Measurements from ENCODE around the gene SLC8A1.

SLC8A1 gene

DNA sequence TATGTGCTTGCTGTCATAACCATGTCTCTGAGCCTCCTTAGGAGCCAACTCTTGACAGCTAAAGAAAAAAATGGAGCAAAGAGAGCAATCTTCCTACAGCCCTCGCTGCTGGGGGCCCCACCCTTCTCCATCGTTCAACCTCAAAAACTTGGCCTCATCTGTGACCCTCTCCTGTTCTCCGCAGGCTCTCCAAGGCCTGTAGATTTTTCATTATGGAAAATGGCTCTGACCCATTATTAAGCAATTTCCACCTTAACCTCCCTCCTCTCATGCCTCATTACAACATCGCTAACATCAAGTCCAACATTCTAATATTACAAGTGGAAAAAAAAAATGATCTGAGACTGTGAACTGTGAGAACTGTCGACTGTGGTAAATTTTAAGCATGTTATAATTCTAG, 98.7 kb downstream of the SLC8A1 start:
- DNase-seq (ENCODE audit: low read depth) = peak; percentile 54

DNA sequence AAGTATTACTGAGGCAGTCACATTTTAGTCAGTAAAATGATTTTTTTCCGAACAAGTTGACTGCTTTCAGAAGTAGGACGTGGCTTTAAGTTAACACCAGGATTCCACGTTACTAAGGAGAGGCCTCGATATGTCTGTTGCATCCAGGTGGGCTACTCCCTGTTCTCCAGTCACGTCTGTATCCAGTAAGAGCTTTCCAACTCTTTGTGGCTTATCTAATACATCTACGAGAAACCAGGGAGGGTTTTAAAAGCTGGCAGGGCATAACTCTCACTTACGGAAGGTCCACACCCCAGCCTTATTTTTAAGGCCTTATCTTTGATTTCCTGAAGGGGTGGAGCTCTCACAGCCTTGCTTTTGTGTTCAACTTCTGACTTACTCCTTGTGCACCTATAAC, 99.2 kb downstream of the SLC8A1 start:
- DNase-seq (ENCODE audit: low read depth) = no peak

DNA sequence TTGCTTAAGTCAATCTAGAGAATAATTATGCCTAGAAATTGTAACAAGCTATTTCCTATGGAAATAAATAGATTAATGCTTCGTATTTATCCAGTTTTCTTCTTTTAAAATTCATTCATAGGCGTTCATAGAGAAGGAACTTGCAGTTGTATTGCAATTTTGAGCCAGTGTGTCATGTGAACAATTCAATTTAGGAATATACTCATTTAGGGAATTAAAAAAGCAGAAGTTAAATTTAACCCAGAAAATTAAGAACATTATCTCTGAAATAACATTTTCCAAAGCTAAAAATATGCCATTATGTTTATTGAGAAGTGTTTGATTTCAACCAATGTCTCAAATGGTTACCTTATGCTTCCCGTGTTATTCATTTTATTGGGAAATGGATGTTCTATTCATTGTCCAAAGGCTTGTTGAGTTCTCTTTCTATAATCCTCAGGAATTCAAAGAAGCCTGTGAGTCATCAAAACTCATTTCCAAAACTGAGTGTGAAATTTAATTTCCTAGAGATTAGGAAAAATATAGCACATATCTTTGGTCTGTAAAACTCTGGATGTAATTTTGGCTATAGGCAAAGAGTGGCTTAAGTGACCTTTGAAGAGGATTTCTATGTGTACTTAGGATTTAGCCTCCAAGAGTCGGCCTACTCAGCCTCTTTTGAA, 99.7 kb downstream of the SLC8A1 start:
- DNase-seq (ENCODE audit: low read depth) = peak; percentile 42

DNA sequence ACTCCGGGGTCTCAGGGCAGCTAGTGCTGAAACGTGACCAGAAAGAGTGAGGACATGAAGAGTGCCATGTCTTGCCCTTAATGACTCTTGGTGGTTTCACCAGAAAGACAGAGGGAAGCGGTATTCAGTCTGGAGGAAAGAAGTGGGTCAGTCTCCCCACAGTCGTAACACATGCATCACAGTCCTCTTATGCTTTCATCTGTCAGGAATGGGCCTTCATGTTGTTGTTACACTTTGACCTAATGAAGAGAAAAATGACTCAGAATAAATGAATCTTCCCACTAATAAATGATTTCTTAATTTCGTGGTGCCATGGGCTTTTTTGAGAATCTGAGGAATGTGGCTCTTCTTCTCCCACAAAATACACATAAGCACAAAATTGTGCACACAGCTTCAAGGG, 103.2 kb downstream of the SLC8A1 start:
- peak; percentile 93 for DNase-seq (ENCODE audit: low read depth)

DNA sequence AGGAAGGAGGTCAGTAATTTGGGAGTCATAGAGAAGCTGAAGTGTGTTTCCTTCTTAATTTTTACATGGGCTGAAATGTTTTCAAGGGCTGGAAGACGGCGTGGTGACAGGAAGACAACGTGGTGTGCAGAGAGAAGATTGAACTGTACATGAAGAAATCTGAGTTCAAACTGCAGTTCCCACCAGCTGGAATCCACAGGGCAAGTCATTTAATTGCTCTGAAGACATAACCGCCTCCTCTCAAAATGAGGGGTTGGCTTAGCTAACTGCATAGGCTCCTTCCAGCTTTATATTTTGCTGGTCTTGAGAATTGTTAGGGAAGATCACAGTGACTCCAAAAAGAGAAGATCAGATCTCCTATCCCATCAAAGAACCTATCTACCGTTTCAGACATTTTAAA, 103.9 kb downstream of the SLC8A1 start:
- DNase-seq (ENCODE audit: low read depth) = no peak

DNA sequence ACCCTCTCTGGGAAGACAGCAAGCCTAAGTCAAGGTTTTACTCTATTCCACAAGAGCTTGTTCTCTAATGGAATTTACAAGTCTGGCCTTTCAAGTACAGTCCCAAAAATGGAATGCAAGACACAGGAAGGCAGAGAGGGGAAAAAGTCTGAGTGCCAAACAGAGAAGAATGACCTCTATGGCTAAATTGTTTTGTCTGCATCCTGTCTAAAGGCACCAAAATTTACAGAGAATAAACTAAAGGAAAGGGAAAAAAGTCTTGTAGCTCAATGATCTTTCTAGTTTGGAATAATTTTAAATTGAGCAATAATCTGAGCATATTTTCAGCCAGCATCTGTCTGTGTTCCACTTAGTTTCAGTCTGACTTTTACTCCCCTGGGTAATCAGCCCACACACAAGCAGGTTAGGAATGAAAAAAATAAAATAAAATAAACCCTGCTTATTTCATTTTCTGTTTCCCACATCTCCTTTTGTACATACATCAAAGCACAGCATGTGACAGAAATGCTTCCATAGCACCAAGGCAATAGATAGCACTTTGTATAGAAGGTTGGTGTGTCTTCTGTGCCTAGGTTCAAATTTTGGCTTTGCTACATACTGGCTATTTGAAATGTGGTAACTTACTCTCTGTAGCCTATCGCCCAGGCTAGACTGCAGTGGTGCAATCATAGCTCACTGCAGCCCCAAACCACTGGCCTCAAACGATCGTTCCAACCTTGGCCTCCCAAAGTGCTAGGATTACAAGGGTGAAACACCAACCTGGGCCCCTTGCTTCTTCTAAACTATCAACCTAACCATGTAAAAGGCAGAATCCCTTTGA, 105.1 kb downstream of the SLC8A1 start:
- DNase-seq (ENCODE audit: low read depth) = no peak

DNA sequence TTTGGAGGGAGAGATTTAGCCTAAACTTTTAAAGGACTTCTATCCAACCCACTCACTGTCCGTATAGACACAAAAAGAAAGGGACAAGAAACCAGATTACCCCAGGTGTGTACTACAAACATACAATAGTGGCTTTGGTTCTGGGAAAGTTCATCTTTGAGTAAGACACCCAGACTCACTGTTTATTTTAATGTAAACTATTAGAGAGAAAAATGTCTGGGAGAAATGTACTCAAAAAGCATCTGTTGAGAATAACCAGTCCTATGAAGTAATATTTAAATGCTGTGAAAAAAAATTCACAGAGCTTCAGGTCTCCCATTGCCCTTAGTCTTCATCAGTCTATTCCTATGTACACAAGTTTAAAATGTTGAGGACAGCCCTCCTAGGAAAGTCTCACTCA, 107.5 kb downstream of the SLC8A1 start:
- DNase-seq (ENCODE audit: low read depth) = no peak

DNA sequence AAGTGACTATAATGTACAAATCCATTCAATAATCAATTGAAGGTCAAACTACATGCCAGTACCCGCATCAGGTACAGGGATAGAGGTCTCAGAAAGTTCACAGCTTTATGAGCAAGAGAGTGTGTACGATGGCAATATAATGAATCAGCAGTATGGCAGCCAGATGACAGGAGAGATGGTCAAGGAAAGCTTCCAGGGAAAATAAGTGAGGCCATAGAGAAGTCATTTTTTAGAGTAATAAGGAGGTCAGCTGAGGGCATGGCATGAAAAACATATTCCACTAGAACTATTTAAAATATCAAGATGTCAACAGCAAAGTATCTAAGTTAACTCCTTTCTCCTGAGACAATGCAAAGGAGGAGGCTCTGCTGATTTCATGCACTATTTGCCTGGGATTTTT, 108.0 kb downstream of the SLC8A1 start:
- peak; percentile 70 for DNase-seq (ENCODE audit: low read depth)

DNA sequence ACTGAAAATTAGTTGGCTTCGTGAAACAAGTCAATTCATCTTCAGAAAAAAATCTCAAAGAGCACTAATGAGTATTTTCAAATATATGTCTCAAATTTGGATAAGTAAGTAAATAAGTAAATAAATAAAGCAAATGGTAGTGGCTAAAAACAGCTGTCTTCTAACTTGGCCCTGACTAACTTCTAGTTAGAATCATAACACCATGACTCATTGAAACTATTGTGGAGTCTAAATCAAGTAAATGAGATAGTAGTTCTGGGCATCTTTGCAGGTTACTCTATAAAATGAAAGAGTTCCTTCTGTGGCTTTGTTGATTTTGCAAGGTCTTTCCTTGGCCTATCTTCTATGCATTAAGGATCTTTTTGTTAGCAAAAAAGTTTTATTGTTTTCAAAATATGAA, 110.7 kb downstream of the SLC8A1 start:
- peak; percentile 38 for DNase-seq (ENCODE audit: low read depth)

DNA sequence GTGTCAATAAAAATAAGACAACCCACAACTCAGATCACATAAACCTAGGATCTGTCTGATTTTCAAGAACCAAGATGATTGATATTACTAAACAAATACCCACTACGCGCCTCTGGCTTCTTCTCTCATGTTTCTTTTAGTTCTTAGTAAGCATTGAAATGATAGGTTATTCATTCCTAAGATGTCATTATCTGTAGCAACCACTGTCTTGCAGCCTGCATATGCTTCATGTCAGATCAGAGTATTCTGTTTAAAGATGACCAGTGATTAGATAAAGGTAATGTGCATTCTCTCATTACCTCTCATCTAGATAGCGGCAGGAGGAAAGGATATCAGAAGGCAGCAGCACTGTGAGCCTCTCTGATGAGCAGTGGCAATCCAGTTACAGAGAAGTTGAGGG, 112.9 kb downstream of the SLC8A1 start:
- no peak for DNase-seq (ENCODE audit: low read depth)

DNA sequence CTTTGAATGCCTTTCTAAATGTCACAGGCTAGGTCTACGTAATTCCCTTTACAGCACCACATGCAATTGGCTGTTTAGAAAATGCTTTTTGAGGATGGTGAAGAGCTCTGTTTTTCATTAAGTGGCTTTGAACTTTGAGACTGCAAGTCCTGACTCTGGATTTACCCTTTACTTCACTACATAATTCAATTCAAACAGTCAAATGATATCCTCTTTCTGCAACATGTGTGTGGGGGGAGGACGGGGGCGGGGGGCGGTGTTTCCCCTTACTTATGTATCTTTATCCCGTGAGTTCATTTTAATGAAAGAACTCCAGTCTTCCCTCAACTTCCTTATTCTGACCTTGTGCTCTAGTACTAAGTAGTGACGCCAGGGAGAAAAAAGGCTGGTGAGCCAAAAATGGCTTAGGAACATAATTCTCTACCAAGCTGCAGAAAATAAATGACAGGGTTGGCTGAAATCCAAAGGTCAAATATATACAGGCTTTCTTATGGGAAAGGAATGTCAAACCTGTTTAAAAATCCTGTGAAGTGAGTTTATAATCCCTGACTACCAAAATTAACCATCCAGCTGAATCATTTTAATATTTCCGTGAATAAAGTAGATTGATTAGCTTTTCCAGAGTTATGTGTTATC, 119.6 kb downstream of the SLC8A1 start:
- DNase-seq (ENCODE audit: low read depth) = peak; percentile 83

DNA sequence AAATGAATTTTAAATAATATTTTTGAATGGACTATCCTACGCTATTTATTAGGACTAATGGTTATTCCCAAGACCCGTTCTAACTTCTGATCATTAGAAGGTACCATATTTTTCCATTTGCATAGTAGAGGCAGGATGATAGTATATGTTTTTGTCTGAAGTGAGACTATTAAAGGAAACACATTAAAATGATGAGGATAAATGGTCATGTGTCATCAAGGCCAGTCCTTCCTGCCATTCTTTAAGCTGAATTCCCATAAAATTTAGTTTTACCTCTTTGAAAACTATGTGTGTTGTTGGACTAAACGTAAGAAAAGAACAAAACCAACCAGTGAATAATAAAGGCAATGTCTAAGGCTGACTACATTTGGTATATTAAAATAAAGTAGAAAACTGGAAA, 121.8 kb downstream of the SLC8A1 start:
- DNase-seq (ENCODE audit: low read depth) = no peak

DNA sequence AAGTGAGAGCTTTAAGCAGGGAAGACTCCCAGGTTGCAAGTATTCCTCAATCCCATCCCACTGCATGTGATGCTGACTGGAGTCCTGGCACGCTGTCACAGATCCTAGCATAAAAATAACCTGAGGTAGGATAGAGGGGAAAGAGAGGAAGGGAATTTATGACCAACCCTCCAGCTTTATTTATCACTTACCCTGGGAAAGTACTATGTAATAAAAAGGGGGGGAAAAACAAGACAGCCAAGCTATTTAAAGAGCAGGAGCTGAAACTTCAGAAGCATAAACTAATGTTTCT, 122.2 kb downstream of the SLC8A1 start:
- DNase-seq (ENCODE audit: low read depth) = no peak

DNA sequence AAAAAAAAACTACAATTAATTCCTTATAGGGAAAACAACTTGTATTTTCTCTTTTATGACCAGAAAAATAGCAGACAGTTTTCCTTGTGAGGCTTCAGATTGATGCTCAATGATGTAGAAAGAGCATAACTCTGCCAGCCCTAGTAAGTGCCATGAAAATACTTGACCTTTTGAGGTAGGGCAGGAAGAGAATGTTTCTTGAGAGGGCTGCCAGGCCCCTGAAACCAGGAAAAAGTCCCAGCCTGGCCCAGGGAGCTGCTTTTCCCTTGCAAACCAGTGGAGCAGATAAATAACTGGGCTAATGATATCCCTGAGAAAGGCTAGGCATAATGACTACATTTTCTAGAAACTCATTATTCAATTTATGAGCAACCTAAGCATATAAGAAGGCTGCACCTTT, 126.8 kb downstream of the SLC8A1 start:
- DNase-seq (ENCODE audit: low read depth) = no peak

DNA sequence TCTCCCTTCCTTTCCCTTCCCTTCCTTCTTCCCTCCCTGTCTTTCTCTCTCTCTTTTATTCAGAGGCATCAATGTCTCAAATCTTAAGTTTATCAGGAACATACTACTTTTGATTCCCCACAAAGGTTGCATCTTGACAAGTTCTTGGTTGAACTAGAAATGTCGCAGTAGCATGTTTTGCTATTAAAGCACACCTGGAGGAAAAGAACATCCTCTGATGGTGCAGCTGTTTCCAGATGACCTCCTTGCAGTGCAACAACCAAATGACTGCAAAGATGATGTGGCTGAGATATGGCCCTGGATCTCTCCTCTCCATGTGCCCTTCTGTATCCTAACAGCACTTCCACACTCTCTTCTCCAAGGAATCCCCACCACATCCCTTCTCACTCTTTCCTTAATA, 127.2 kb downstream of the SLC8A1 start:
- DNase-seq (ENCODE audit: low read depth) = no peak

DNA sequence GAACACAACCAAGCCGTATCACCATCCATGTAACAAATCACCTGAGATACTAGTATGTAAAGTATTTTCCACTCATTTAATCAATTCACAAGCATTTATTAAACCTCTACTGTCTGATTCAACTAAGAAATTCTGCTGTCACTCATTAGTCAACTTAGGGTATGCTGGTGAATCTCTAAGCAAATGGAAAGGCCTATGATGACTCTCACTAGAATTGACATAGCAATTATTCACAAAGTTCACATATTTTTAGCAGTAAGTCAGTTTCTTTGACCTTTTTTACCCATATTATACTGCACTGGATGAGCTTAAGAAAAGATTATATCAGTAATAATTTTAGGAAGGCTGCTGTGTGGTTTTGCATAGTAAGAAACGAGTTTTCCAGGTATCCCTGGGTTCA, 130.1 kb downstream of the SLC8A1 start:
- DNase-seq (ENCODE audit: low read depth) = no peak

DNA sequence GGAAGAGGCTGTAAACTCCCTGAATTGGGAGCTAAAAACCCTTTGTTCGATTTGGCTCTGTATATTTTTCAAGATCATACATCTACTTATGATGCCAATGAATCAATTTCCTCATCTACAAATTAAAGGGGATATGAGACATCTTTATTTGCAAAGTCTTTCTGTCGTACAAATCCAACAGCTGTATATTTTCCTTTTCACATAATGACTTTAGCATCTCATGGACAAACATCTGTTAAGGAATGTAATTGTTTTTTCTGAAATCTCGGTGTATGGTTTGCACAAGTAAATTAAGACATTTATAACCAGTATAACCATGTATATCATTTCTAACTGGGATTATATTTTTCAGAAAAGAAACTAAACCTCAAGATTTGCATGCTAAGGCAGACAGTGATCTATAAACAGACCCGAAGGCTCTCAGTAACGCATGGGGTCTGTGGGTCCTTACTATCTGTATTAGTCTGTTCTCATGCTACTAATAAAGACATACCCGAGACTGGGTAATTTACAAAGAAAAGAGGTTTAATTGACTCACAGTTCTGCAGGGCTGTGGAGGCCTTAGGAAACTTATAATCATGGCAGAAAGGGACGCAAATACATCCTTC, 130.8 kb downstream of the SLC8A1 start:
- no peak for DNase-seq (ENCODE audit: low read depth)

DNA sequence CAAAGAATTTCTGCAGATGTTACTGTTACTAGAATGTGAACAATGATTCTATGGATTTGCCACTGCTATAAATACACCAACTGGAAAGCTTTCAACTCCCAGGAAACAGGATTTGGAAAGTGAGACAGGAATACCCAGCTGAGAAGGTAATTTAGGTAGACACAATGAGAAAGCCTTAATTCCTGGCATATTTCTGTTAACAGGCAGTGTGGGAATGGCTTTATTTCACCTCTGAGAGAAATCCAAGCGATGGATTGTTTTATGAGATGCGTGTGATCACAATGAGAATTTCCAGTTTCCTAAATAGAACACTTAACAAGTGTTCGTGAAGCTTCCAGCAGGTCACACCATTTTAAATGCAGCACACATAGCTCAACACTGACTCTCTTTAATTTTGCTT, 133.0 kb downstream of the SLC8A1 start:
- no peak for DNase-seq (ENCODE audit: low read depth)

DNA sequence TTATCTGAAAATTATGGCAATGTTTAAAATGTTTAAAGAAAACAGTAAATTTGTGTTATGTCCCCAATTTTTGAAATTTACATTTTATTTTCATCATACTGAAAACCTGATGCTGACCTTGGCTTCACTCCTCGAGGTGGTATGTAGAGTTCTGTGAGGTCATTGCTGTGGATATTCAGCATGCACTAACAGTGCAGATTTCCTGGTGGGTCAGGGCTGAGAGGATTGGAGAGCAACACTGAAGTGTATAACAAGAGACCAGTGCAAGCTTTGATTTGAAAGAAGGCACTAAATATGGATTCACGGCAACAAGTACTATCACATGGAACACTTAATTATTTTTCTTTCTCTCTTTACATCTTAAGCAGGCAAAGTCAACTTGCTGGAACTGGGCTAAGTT, 134.1 kb downstream of the SLC8A1 start:
- DNase-seq (ENCODE audit: low read depth) = no peak

DNA sequence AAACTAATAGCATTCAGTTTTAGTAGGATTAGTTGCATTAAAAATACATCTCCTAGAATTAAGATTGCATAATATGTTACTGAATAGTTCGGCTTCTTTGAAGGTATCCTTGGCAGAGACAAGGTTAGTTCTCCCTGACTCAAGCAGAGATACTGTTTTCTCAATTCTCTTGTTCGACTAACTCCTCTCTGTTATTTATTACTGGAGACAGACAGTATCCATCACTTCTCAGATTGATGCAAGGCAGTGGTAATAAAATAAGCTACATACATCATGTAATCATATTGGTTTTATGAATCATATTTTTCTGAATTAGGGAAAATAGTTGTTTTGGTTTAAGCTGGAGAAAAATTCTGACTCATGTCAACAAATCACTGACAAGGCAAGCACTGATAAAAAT, 134.8 kb downstream of the SLC8A1 start:
- peak; percentile 90 for DNase-seq (ENCODE audit: low read depth)

DNA sequence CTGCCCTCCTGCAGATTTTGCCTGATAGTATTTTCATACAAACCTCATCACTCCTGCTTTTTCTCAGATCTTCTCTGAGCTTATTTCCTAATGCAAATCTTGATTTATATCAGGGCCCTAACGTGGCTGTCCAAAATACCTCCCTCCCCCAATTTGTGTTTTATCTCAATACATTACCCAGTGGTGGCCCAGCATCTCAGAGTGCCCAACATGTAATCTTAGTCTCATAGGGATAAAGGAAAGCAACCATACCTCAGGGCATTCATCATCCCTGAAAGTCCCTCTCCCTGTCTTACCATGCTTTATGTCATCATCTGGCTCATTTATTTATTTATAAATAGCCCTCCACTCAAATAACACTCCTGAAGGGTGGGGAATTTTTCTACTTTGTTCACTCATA, 135.3 kb downstream of the SLC8A1 start:
- peak; percentile 37 for DNase-seq (ENCODE audit: low read depth)

DNA sequence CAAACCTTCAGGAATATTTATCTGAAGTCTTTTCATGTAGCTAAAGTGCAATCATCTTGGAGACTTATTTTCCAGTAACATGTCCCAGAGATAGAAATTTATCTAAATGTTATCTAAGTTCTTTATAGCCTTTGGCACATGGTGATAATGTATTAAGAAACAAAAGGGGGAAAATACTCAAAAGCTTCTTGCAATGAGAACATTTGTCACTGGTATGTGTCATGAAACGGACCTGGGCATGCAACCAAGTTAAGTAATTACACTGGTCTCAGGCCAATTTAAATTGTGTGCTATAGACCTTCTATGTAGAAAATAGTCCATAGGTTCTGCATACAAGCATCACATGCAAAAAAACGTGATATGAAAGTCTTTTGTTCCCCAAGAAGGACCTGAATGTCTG, 136.2 kb downstream of the SLC8A1 start:
- DNase-seq (ENCODE audit: low read depth) = peak; percentile 53

DNA sequence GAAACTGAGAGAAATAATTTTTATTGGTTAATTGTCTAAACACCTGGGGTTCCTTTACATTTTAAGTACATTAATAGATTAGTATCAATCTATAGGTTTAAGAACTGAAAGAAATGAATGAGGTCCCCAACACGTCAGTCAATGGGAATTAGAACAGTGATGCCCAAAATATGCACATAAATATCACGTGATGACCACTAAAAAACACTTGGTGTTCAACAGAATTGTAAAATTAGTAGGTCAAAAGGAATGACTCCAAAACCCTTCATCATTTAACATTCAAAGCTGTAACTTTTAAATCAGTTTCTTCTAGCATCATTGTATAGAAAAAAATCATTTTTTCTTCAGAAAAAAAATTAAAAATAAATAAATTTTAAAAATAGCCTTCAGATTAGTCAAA, 140.9 kb downstream of the SLC8A1 start:
- no peak for DNase-seq (ENCODE audit: low read depth)

All from amniotic epithelial cell (primary cell).